HG03565 (cell line): ENCODE data around the gene STAG2.

Source experiments
- ATAC-seq: cut with Tn5 transposase; IDR thresholded peaks from one replicate; pipeline ENCODE4 v1.9.1; 2021; ENCODE audit warnings: mild to moderate bottlenecking, moderate library complexity; ENCODE audit not compliant: unreplicated experiment

Gene STAG2

DNA sequence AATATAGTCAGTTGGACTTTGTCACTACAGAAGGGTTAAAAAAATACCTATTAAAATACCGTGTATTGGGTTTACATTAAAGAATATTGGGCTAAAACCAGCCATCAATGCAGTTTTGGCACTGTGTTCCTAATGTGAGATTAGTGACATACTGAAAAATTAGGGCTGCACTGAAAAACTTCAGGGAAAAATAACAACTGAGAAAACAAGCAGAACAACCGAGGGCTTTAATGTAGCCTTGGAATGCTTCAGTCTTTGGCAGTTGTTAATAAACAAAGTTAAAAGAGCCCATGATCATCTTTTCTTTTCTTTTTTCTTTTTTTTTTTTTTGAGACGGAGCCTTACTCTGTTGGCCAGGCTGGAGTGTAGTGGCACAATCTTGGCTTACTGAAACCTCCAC is 12.4 kb downstream of the STAG2 start:
- no peak for ATAC-seq

DNA sequence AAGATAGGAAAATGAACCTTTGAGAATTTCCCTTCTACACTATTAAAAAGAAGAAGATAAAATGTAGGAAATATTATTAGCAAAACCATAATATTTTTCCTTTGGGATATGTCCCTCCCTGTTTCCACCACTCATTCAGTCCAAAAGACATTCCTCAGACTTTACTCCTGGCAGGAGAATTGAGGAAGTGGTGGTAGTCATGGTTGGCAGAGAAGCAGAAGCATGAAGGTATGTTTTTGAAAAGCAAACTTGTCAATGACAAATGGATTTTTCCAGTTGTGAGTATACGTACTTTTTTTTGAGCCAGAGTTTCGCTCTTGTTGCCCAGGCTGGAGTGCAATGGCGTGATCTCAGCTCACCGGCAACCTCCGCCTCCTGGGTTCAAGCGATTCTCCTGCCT is 13.7 kb downstream of the STAG2 start:
- ATAC-seq: no peak

DNA sequence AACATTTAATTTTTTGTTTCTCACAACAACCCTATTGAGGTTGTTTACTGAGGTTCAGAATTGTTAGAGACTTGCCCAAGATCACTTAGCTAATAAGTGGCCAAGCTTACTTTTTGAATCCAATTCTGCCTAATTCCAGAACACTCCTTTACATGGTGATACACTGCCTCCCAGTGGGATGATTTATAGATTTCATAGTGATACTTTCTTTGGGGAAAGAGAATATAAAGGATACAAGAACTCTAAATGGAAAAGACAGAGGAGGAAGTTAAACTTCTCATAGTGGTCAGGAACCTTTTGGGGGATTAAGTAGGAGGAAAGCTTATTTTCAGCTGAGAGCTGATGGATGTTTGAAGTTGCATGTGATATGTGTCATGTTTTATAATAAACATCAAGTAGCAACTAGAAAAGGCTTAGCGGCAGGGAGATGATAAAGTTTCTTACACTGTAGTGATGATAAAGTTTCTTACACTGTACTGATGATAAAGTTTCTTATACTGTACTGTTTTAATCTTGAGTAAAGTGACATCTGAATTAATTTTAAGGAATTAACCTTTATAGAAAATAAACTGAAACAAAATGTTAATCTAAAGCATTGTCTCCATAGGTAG is 15.3 kb downstream of the STAG2 start:
- ATAC-seq: no peak

DNA sequence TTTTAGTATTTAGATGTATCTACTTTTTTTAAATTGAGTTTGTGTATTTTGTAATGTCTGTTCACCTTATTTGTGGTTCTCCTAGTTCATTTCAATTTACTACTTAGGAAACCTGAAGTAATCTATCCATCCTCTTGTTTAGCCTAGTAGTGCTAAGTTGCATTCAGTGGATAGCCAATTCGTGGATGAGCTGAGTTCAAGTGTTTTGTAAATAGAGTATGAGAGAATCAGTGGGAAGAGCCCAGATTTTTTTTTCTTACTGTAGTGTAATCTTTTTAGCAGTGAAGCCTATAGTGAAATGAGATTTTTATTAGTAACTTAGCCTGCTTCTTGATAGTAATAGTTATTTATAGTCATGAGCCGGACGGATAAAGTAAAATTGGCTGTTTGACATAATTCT is 21.7 kb downstream of the STAG2 start:
- ATAC-seq: no peak

DNA sequence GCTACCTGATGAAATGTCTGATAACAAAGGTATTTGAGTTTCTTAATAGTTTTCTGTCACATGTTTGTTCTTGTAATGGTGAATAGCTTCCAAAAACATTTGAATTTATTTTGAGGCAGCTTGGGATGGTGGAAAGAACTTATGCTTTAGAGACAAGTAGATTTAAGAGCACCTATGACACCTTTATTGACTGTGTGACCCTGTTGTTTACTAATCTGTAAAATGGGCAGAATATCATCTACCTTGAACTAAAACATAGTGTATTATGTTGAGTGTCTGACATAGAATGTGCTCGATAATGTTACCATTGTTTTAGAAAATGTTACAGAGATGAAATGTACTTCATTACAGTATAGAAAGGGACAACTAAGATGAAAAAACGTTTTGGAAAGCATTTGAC is 24.9 kb downstream of the STAG2 start:
- ATAC-seq: no peak

- ATAC-seq: no peak
These were observed 27.1 kb downstream of the STAG2 start for GRCh38 chrX:123988423-123989111.

DNA sequence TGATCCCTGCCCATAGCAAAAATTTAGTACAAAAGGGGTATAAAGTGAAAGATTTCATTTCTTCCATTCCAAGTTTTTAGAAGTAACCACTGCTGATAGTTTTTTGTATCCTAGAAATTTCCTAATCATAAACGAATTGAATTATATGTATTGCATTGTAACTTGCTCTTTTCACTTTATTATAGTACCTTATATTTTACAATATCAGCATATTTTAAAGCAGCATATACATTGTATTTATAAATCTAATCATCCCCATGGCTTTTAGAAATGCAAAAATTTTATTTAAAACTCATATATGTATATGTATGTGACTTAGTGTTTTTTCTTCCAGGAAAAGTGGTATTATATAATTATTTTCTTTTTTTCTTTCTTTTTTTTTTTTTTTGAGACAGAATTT is 27.7 kb downstream of the STAG2 start:
- ATAC-seq: no peak

- ATAC-seq: no peak
These were observed 28.7 kb downstream of the STAG2 start for GRCh38 chrX:123990169-123990568.

DNA sequence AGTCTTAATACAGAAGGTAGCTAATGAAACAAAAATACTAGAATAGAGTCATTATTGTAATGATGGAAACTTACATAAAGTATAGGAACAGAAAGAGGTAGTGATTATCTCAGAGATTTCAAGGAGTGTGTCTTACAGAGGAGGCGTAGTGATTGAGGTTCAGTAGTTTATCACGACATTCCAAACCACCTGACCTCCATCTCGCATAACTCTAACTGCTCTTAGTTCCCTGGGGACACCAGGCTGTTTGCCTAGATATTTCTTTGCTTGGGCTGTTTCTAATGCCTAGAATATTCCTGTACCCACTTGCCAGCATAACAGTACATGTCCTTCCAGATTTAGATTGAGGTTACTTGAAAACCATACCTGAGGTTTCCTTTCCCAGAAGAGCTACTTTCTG is 29.1 kb downstream of the STAG2 start:
- no peak for ATAC-seq

DNA sequence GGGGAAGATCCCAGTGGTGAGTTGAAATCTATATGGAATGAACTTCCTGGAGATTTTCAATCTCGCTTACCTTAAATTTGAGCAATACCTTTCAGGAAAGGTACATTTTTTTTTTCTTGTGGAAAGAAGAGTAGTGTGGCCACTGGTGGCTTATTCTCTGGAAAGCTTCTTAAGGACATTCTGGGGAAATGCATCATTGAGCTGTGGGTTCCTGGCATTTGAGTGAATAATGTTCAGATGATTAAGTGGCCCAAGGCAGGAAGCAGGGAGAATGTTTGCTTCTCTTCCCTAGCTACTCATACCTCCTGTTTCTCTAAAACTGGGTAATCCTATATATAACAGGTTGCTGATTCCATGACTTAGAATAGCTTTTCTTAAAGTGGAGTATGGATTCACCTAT is 31.8 kb downstream of the STAG2 start:
- ATAC-seq: no peak

- no peak for ATAC-seq
These were observed 32.6 kb downstream of the STAG2 start for GRCh38 chrX:123993904-123994635.

- ATAC-seq: no peak
These were observed 33.2 kb downstream of the STAG2 start for GRCh38 chrX:123994730-123995129.

GRCh38 chrX:124001581-124001980 is 40.1 kb downstream of the STAG2 start:
- no peak for ATAC-seq

DNA sequence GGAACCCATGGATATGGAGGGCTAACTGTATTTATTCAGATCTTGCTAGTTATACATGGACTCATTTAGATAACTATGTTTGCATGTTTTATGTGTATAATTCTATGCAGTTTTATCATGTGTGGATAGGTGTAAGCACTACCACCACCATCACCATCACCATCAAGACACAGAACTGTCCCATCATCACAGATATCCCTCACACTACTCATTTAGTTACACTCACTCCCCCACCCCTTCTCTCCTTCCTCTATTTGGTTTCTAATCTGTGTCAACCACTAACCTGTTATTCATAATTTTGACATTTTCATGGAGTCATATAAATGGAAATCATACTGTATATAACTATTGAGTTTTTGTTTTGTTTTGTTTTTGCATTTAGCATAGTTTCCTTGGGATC is 43.7 kb downstream of the STAG2 start:
- no peak for ATAC-seq

DNA sequence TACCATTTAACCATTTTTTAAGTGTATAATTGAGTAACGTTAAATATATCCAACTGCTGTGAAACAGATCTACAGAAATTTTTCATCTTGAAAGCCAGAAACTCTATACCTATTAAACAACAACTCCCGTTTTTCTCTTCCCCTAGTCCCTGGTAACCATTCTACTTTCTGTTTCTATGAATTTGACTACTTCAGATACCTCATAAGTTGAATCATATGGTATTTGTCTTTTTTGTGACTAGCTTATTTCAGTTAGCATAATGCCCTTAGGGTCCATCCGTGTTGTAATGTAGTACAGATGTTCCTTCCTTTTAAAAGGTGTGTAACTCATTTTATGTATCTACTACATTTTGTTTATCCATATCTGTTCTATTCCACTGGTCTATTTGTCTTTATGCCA is 48.7 kb downstream of the STAG2 start:
- peak; percentile 70 for ATAC-seq

GRCh38 chrX:124010566-124010965 is 49.1 kb downstream of the STAG2 start:
- no peak for ATAC-seq

DNA sequence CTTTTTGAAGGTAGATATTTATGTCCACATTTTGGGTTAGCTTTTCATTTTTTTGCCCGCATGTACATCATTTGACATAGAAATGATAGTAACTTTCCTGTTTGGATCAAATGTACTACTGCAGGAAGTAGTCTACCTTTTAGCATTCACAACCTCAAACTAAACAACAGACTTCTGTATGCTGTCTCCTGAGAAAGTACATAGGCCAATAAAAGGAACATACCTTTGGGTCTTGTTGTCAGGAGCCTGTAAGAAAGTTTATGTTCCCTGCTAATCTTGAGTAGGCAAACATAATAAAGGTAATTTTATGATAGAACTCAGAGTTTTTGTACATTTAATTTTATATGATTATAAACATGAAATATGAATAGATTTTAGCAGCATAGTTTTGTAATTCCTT is 54.2 kb downstream of the STAG2 start:
- no peak for ATAC-seq

DNA sequence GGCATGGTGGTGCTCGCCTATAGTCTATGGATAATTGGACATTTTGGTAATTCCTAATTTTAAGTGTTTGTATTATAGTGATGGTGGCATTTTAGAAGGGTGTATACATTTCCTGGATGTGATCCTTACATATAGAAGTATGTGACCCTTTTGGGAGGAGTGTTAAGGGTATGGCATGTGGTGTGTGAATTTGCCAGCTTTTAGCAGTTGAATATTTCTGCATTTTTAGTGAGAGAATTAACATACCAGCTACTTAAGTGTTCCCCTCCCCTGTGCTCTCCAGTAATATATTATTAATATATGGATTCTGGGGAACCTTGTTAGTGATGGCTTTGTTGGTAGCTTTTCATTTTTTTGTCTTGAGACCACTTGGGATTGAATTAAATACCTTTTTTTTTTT is 55.3 kb downstream of the STAG2 start:
- ATAC-seq: no peak

GRCh38 chrX:124018023-124018422 is 56.5 kb downstream of the STAG2 start:
- no peak for ATAC-seq

- no peak for ATAC-seq
These were observed 62.3 kb downstream of the STAG2 start for GRCh38 chrX:124023838-124024238.

GRCh38 chrX:124026529-124026928 is 65.0 kb downstream of the STAG2 start:
- no peak for ATAC-seq

- no peak for ATAC-seq
These were observed 66.7 kb downstream of the STAG2 start for GRCh38 chrX:124028182-124028581.
